Skin of body (tissue), 2 donors: Measurements from ENCODE around the gene KRTAP1-1. TPM values are rescaled to one million over a fixed set of nuclear protein-coding genes. Genes with fewer than 3 reads are reported as not detected.
"Not testable (repeated sequence)": the region's sequence is repeated elsewhere in the genome, so short reads cannot be mapped to it uniquely, and the experiment has no call there.

Source experiments
- DNase-seq: peaks from one replicate; lab custom pipeline; 2025; lab: John Stamatoyannopoulos, UW
- total RNA-seq: library from RNA; depleted of rRNA; stranded (reverse); fragments of >200 nt; gene quantifications from one replicate; pipeline ENCODE4 v1.2.3, GENCODE V29; 2014

KRTAP1-1 gene, protein sequence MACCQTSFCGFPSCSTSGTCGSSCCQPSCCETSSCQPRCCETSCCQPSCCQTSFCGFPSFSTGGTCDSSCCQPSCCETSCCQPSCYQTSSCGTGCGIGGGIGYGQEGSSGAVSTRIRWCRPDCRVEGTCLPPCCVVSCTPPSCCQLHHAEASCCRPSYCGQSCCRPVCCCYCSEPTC
- total RNA-seq = 7.5 TPM

DNA sequence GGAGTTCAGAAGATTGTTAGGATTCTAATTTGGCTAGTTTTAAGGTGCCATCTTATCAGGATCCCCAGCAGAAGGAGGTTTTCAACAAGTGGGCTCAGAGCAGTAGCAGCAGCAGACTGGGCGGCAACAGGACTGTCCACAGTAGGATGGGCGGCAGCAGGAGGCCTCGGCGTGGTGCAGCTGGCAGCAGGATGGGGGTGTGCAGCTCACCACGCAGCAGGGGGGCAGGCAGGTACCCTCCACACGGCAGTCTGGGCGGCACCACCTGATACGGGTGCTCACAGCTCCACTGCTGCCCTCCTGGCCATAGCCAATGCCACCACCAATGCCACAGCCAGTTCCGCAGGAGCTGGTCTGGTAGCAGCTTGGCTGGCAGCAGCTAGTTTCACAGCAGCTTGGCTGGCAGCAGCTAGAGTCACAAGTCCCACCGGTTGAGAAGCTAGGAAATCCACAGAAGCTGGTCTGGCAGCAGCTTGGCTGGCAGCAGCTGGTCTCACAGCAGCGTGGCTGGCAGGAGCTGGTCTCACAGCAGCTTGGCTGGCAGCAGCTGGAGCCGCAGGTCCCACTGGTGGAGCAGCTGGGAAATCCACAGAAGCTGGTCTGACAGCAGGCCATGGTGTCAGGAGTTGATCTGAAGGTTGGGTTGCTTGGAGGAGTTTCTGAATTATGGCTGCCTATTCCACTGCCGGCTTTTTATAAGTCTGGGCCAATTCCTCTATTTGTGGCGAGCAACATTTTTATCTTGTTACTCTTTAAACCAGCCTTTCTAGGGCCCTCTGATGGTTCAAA is at the start of gene KRTAP1-1:
TSS of gene KRTAP1-1 (minus strand) at position 668 of the 789 bp plus-strand sequence. CDS start at position 615, 53 bp downstream.
- not testable (repeated sequence) for DNase-seq

DNA sequence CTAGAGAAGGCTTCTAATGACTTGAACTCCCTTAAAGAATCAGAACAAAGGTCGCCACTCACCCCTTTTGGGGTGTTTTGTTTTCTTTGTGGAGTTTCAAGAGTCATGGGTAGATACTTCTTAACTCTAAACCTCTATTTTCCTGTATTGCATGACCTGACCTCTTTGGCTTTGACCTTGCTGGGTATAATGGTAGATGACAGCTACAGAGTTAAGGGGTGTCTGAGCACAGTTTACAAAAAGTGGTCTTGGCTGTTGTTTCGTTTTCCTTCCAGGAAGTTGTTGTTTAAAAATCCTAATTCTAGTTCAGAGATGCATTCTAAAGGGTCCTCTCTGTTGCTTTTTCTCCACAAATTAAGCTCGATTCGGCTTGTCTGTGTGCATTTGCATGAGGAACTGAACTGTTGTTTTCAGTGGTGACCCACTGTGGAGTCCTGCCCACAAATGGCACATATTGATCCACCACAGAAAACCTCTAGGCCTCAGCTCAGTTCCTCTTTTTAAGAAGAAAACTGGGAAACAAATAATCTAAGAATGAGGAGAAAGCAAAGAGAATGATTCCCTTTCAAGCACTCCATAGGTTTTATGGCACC is 47.6 kb upstream of the KRTAP1-1 start:
- not testable (repeated sequence) for DNase-seq

DNA sequence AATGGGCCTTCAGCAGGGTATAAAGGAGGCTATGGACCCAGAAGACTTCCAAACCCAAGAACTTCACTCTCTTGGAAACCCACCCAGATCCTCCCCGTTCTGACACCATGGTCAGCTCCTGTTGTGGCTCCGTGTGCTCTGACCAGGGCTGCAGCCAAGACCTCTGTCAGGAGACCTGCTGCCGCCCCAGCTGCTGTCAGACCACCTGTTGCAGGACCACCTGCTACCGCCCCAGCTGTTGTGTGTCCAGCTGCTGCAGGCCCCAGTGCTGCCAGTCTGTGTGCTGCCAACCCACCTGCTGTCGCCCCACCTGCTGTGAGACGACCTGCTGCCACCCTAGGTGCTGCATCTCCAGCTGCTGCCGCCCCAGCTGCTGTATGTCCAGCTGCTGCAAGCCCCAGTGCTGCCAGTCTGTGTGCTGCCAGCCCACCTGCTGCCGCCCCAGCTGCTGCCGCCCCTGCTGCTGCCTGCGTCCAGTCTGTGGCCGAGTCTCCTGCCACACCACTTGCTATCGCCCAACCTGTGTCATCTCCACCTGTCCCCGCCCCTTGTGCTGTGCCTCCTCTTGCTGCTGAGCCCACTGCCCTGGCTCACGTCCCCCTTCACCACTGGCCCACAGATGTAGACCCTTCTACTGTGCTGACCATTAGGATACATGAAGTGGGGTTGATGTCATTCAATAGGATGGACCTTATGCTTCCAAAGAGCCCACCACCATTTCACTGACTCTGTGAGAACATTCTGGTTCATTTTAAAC is 43.0 kb upstream of the KRTAP1-1 start, which contains the start of gene KRTAP4-7:
TSS of gene KRTAP4-7 (plus strand) at position 51 of the 757 bp plus-strand sequence. CDS start at position 108, 57 bp downstream.
- DNase-seq = not testable (repeated sequence)

DNA sequence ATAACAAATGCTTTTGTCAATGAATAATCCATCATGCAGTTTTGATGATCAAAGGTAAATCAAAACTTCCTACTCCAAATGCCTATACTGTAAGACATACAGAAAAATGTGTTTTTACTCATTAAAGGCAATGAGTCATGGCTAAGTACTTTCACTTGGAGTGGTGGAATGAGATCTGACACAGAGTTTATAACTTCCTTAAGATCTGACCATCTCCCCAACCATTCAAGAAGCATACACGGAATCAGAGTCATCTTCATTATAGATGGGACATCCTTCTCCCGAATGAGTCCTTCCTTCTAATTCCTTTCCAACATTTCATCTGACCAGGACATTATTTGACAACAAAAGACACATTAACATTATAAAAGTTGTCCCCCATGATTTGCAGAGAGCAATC is 42.2 kb upstream of the KRTAP1-1 start:
- DNase-seq = not testable (repeated sequence)

DNA sequence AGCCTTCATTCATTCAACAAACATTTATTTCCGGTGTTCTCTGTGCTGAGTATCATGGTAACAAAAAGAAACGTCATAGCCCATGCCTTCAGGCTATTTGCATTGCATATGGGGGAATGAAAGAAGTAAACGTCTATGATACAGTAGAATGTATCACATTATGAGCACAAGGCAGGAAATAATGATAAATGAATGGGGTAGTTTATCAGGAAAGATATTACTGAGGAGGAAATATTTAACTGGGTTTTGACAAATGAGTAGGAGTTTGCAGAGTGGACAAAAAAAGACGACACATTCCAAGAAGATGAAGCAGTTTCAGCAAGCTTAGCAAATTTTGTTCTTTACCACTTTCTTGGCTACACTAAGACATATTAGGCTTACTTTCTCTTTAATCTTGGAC is 41.4 kb upstream of the KRTAP1-1 start:
- no peak for DNase-seq

DNA sequence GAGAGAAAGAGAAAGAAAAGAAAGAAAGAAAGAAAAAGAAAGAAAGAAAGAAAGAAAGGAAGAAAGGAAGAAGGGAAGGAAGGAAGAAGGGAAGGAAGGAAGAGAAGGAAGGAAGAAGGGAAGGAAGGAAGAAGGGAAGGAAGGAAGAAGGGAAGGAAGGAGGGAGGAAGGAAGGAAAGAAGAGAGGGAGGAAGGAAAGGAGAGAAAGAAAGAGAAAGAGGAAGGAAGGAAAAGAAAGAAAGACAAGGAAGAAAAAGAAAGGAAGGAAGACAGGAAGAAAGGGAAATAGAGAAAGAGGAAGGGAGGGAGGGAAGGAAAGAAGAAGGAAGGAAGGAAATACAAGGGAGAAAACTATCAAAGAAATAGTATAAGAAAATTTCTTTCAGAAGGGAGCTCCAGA is 35.5 kb upstream of the KRTAP1-1 start:
- no peak for DNase-seq

DNA sequence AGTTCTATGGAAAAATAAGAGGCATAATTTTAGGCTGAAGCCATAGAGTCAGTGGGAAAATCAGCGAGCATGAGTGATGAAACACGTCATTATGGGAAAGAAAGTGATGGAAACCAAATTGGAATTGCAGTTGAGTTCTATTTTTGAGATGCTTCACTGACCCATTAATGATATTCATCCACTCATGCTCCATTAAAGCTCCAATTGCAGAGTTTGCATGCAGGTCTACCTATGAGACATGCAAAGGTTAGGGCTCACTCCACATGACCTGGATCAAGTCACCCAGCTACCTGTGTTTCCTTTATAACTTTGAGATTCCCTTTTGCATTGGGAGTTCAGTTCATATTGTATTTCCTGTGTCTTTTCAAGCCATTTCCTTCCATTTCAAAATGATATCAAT is 32.4 kb upstream of the KRTAP1-1 start:
- DNase-seq = no peak

DNA sequence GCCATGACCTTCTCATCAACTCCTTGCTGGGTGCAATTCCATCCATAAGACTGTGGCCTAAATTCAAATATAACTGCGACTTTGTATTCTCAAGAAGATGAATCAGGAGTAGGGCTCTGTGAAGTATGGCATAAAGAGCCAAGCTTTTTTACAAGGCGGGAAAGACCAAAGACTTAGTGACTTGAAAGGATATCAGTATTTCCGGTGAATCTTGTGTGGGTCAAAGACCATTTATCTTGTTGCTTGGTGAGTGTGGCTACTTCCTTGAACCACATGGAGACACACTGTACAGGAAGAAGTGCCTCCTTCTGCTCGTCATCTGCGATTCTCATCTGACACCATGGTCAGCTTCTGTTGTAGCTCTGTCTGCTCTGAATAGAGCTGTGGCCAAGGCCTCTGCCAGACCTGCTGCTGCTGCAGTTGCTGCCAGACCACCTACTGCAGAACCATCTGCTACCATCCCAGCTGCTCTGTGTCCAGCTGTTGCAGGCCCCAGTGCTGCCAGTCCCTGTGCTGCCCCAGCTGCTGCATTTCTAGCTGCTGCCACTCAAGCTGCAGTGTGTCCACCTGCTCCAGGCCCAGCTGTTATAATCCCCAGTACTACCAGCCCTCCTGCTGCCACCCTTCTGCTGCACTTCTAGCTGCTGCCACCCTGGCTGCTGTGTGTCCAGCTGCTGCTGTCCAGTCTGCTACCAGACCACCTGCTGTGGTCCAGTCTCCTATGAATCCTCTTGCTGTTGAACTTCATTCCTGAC is 30.5 kb upstream of the KRTAP1-1 start:
- no peak for DNase-seq

DNA sequence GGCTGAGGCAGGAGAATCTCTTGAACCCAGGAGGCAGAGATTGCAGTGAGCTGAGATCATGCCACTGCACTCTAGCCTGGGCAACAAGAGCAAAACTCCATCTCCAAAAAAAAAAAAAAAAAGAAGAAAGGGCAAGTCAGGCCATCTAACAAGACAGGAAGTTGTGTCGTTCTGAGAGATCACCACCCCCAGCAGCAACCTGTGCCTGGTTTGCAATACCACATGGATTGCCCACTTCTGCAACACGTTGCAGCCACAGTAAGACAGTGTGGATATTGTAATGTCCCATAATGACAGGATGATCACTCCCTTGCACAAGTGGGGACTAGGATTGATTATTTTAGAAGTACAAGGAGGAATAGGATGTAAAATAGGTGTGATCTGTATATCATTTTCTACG is 27.8 kb upstream of the KRTAP1-1 start:
- no peak for DNase-seq

DNA sequence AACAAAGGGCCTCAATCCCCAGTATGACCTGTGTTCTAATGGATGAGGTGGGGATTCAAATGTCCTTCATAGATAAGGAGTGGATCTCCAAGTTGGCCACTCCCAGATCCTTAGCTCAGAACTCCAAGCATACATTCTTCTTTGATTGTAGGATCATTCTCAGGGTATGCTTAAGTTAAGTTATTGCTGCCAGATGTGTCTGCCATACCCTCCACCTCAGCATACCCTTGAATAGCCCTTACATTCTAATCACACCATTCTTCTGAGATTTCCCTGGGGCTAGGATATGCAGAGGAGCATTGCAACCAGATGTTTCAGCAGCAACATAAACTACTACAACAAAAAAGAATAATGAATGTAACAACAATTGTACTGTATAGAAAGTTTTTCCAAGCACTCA is 26.0 kb upstream of the KRTAP1-1 start:
- no peak for DNase-seq

DNA sequence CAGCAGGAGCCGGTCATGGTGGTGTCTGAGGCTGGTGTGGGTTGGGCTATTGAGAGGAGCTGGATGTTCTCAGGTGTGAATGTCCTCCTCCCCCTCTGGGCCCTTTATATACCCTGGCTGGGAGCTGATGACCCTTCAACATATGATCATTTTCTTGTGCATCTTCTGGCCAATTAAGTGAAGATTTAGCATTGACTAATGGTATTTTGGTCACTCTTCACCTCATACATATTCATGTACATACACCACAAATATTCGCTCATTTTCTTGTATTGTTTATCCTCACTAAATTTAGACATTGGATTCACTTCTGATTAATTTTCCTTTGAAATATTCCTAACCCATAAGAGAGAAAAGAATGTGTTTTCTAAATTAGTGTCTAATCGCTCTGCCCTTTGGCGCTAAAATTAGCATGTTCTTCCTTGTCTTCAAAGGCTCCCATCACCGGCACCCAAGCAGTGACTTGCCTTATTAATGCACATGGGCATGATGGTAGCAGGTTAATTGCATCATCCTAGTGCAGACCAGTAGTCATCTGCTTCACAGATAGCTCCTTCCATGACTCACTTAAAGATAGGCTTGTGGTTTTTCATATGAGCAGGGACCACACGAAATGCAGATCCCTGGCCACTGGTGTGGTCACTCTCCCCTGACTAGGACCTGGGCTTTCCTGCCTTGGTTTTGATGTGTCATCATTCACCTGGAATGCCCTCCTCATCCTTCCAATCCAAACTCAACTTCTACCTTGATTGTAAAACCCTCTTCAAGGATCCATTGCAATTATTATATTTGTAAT is 24.8 kb upstream of the KRTAP1-1 start, which contains the start of gene KRTAP2-4:
TSS of gene KRTAP2-4 (minus strand) at position 51 of the 796 bp plus-strand sequence. CDS start at position 17, 34 bp downstream.
- DNase-seq = no peak

DNA sequence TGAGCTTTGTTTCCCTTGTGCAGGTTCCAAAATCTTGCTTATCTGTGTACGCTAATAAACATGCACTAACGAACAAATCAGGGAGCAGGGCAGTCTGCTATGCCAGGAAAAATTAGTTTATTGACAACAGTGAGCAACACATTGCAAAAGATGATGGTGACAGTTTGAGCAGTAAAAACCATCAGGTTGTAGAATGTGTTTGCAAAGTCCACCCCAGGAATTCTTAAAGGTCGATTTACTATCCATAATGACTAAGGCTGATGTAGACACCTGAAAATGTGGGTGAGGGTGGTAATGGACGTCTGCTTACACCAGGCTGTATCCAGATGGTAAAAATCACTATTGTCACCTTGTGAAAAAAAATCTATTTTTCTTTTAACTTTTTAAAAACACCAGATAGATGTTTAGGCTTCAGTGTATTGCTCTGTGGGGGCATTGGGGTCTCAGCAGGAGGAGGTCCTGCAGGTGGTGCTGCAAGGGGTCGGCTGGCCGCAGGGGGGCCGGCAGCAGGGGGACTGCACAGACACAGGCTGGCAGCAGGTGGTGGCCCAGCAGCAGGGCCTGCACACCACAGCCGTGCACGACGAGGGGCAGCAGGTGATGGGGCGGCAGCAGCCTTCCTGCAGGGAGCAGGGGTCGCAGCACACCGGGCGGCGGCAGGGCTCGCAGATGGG is 23.9 kb upstream of the KRTAP1-1 start:
- DNase-seq = not testable (repeated sequence)

DNA sequence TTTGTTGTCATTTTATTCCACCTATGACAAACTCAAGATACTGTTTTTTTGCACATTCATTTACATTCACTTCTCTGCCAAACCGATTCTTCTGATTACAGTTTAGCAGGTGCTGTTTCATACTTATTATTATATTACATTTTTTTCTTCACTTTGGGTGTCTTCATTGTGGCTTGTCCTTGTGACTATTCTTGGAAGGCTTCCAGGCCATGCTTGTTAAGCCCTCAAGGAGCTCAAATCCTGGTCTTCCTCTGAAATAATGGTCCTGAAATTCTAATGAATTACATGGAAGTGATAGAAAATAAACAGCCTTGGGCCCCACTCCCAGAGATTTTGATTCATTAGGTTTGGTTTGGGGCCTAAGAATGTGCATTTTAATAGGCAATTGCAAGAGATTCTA is 23.1 kb upstream of the KRTAP1-1 start:
- no peak for DNase-seq

DNA sequence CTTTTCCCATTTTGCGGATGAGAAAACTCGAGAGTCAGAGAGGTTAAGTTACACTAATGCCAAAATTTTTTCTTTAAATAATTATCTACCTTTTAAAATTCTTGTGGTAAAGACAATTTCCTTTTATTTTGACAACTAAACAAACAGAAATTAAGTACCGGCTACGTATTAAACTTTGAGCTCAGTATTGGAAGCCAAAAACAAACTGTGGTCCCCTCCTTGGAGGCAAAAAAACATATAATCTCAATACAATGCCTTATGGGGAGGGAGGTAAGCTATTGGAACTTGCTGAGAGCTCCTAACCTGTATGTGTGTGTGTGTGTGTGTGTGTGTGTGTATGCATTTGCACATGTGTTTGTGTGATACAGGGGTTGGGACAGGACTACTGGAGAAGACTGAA is 22.2 kb upstream of the KRTAP1-1 start:
- no peak for DNase-seq

DNA sequence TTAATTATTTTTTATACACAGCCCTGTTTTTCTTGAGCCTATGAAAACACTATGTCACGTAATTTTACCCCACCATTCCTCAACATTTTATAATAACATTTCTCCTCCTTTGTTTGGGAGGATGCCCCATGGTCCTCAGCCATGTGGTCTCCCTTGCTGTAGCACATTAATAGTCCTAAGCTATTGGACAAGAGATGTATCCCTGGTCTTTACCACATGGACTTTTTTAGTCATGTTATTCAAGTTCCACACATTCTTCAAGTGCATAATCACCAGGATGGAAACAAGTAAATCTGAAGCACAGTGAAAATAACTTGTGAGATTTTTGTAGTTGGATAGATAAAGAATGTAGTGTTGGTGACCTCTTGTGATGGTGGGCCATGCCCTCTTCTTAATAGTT is 20.7 kb upstream of the KRTAP1-1 start:
- no peak for DNase-seq

DNA sequence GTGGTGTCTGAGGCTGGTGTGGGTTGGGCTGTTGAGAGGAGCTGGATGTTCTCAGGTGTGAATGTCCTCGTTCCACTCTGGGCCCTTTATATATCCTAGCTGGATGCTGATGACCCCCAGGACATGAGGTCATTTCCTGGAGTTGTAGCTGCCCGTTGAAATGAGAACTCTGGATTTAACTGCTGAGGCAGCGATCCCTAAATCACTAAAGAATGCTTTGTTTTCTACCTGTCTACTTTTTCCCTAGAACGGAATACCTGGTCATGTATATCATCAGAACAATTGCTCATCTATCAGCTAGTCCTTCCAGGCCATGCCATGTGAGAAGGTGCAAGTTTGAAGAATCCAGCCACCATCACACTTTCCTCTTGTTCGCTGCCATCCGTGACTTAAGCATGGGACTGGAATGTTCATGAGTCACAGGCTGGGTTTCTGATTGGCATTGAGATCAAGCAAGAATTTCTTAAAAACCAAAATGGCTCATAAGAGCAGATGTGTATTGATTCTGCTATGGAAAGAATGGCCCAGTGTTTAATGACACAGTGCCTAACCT is 18.9 kb upstream of the KRTAP1-1 start, which contains the start of gene KRTAP2-3:
TSS of gene KRTAP2-3 (minus strand) at position 63 of the 553 bp plus-strand sequence. CDS start 64 bp downstream, outside the sequence.
- DNase-seq = no peak

DNA sequence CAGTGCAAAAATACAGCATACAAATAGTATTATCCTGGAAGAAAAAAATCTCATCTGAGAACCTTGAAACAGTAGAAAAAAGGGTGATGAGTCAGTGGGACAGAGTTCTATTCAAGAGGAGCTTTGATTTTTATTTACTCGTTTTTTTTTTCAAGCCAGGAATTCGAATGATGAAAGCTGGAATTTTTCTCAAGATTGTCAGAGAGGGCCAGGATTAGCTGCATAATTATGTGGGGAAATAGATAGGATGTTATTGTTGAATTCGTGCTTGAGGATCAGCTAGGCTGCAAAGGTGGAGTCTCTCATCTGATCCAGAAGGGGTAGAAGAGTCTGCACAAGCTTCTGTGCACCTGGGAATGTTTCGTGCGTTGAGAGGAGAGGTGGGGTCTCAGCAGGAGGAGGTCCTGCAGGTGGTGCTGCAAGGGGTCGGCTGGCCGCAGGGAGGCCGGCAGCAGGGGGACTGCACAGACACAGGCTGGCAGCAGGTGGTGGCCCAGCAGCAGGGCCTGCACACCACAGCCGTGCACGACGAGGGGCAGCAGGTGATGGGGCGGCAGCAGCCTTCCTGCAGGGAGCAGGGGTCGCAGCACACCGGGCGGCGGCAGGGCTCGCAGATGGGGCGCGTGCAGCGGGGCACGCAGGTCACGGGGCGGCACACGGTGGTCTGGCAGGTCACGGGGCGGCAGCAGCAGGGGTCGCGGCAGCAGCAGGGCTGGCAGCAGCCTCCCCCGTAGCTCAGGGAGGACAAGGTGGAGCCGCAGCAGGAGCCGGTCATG is 18.2 kb upstream of the KRTAP1-1 start:
- not testable (repeated sequence) for DNase-seq

DNA sequence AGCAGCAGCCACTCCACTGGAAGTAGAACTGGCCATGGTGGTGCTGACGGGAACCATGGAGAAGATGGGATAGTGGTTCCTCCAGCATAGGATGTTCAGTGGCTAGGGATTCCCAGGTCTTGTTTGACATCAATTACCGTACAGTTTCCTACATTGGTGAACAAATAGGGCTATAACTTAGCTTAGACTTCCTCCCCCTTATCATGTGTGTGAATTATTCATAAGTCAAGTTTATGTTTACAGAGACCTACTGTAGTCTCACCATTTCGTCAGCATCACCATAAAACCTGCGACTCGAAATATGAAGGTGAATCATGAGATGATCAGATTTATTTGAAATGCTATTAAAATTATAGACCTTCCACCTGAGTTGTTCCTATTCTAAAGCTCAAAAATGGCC is 17.5 kb upstream of the KRTAP1-1 start:
- no peak for DNase-seq
